ENCODE data around the gene RIMBP2. TPM values are rescaled to one million over a fixed set of nuclear protein-coding genes. Genes with fewer than 3 reads are reported as not detected.

The RIMBP2 gene
- total RNA-seq, 2 donors from 2014 or later, result 0.14 TPM; not detected in 1

DNA sequence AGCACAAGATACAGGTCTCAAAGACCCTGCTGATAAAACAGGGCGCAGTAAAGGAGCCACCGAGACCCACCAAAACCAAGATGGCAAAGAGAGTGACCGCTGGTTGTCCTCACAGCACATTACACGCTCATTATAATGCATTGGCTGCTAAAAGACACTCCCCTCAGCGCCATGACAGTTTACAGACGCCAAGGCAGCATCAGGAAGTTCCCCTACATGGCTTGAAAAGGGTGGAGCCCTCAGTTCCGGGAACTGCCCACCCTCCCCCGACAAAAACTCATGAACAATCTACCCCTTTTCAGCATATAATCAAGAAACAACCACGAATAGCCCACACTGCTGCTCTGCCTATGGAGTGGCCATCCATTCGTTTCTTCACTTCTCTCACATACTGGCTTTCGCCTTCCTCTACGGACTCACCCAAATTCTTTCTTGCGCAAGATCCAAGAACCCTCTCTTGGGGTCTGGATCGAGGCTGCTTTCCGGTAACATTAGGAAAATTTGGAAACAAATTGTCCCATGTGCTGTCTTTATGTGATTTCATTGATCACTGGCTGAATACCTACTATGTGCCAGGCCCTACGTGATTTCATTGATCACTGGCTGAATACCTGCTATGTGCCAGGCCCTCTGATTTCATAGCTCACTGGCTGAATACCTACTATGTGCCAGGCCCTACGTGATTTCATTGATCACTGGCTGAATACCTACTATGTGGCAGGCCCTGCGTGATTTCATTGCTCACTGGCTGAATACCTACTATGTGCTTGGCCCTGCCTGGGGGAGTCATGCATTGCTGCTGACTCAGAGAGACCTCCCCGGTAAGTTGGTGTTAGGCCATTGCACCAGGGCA, 252.1 kb downstream of the RIMBP2 start:
- DNase-seq (no peak), ATAC-seq (replicated peaks in 1 of 2) (no peak)
- H3K9me3 Mint-ChIP-seq, result peaks cover 6% of the 10 kb centered on the region in 2 donors
- H3K27ac Mint-ChIP-seq, result no peak overlapping the region
- no peaks in the 10 kb centered on the region for H3K4me1 Mint-ChIP-seq (ENCODE audit: low read depth)
- peaks cover 0 to 2% of the 10 kb centered on the region in 2 donors for H3K36me3 Mint-ChIP-seq (ENCODE audit: insufficient read depth in 2 of 2)
- no peaks in the 10 kb centered on the region for H3K27me3 Mint-ChIP-seq (ENCODE audit: low read depth)
- no peak overlapping the region for H3K4me3 Mint-ChIP-seq

DNA sequence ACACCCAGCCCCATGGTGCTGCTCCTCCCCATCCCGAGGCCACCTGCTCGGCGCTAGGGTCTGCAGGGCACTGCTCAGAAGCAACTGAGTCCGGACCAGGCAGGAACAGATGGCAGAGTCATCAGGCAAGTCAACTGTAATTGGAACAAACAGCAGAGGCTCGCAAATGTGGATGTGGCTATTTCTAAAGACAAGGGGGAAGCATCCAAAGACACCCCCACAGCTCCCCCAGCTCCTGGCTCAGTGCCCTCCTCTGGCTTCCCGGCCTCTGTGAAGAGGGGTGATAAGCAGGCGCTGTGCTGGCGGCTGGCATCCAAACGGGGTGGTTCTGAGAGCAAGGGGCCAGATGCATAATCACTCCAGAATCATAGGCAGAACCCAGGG, 252.8 kb downstream of the RIMBP2 start:
- Mint-ChIP-seq H3K9me3 (peaks cover 6% of the 10 kb centered on the region in 2 donors), H3K27me3 (ENCODE audit: low read depth) (no peaks in the 10 kb centered on the region), H3K4me3 (no peak overlapping the region), H3K27ac (no peak overlapping the region), H3K4me1 (ENCODE audit: low read depth) (no peaks in the 10 kb centered on the region), H3K36me3 (ENCODE audit: insufficient read depth in 2 of 2) (peaks cover 0 to 2% of the 10 kb centered on the region in 2 donors)
- no peak for DNase-seq
- no peak for ATAC-seq (replicated peaks in 1 of 2)

DNA sequence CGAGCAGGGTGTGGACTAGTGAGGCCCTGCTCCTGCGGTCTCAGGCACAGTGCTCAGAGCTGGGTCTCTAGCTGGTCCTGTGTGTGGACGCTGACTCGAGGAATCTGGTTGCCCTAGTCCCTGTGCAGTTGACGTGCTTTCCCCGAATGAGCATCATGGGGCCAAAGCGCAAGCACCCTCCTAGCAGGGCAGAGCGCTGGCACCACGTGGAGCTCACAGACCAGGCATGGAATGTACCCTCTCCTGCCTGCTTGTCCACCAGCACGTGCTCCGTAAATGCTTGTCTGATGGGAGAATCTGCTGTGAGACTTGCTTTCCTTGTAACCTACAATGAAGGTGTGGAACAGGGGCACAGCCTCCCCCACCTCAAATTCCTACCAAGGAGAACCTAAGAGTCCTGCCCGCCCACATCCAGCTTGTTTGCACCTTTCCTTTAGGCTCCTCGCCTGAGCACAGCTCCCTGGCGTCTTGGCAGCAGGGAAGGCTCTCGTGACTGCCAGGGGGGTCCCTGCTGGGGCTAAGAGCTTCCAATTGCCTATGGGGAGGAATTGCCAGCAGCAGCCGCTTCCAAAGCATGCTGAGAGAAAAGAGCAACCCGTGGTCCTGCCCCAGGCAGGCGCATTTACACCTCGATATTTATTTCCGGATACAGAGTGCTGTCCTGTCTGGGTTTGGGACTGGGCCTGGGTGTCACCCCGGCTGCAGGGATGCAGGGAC, 253.4 kb downstream of the RIMBP2 start:
- H3K9me3 Mint-ChIP-seq, result peaks cover 4 to 6% of the 10 kb centered on the region in 2 donors
- no peaks in the 10 kb centered on the region for H3K4me1 Mint-ChIP-seq (ENCODE audit: low read depth)
- H3K4me3 Mint-ChIP-seq, result no peak overlapping the region
- DNase-seq, result no peak
- ATAC-seq (replicated peaks in 1 of 2), result no peak
- no peaks in the 10 kb centered on the region for H3K27me3 Mint-ChIP-seq (ENCODE audit: low read depth)
- H3K27ac Mint-ChIP-seq, result no peak overlapping the region
- H3K36me3 Mint-ChIP-seq (ENCODE audit: insufficient read depth in 2 of 2), result peaks cover 0 to 2% of the 10 kb centered on the region in 2 donors

DNA sequence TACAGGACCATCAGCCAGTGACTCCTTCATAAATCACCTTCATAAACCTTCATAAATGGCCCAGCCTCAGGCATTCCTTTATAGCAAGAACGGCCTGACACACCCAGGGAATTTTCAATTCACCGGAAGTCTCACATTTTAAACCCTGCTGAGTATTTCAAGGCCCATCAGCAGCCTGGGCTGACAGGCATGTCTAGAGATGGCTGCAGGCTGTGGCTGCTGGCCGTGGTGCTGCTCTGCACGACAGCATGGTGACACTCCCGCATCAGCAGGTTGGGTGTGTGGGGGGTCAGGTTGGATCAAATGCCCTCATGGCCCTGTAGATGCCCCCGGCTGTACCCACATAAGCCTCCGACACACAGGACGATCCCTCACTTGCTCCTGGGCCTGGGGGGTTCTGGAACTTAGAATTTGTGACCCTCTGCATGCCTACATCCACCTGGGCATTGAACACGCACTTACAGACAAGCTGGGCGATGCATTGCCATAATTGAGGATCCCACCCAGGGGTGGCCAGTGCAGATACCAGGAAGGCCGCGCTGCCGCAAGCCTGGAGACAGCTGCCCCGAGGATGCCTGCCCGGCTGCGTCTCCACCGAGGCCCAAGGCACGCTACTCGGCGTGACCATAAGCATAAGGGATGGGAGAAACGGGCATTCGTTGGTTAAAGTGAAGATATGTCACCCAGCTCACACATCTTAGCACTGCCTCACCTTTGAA, 254.1 kb downstream of the RIMBP2 start:
- H3K4me3 Mint-ChIP-seq, result no peak overlapping the region
- H3K27me3 Mint-ChIP-seq (ENCODE audit: low read depth), result no peaks in the 10 kb centered on the region
- DNase-seq (no peak), ATAC-seq (replicated peaks in 1 of 2) (no peak)
- H3K4me1 Mint-ChIP-seq (ENCODE audit: low read depth), result no peaks in the 10 kb centered on the region
- H3K36me3 Mint-ChIP-seq (ENCODE audit: insufficient read depth in 2 of 2), result no peaks in the 10 kb centered on the region
- peaks cover 2% of the 10 kb centered on the region in 2 donors for H3K9me3 Mint-ChIP-seq
- no peak overlapping the region for H3K27ac Mint-ChIP-seq

DNA sequence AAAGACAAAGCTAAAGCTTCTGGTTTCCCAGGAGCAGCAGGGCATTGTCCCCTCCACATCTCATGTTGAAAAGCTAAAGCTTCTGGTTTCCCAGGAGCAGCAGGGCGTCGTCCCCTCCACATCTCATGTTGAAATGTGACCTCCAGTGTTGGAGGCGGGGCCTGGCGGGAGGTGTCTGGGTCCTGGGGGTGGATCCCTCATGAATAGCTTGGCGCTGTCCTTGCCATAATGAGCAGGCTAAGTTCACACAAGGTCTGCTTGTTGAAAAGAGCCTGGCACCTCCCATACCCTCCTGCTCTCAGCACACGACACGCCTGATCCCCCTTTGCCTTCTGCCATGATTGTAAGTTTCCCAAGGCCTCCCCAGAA, 254.7 kb downstream of the RIMBP2 start:
- Mint-ChIP-seq H3K4me1 (ENCODE audit: low read depth) (no peaks in the 10 kb centered on the region), H3K9me3 (peaks cover 2% of the 10 kb centered on the region in 2 donors), H3K27me3 (ENCODE audit: low read depth) (no peaks in the 10 kb centered on the region), H3K4me3 (no peak overlapping the region), H3K36me3 (ENCODE audit: insufficient read depth in 2 of 2) (no peaks in the 10 kb centered on the region), H3K27ac (no peak overlapping the region)
- no peak for ATAC-seq (replicated peaks in 1 of 2)
- DNase-seq, result no peak

DNA sequence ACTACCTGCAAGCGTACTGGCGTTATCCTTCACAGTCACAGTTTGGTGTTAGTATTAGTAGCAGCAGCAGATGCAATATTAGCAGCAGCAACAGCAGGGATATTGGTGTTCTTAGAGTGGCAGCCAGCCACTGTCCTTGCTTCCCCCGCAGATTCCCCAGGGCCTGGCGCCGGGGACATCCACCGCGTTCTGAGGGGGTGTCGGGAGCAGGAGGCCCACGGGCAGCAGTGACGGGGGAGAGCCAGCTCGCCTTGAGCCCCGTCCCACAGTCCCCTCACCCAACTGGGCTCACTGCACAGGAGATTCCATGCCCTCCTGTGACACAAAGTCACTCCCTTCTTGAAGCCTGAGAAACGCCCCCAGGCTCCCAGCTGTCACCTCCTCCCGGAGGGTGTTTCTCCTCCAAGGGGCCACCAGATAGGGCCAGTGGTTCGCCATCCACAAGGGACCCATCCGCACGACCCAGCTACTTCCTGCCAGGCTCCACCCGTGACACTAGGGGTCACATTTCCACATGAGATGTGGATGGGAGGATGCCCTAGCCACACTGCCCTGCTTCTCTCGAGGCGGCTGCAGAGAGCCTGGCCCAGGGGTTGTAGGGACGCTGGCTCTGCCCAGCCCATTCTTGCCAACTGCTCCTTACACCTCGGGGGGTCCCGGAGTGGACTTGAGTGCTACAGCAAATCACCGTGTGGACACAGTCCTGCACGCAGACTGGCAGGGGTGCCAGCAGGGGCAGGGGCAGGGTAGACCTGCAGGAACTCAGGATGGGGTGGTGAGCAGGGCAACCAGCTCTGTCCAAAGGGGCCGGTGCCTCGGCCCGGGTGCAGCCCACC, 255.3 kb downstream of the RIMBP2 start:
- no peaks in the 10 kb centered on the region for H3K36me3 Mint-ChIP-seq (ENCODE audit: insufficient read depth in 2 of 2)
- no peak overlapping the region for H3K4me3 Mint-ChIP-seq
- ATAC-seq (replicated peaks in 1 of 2), result no peak

DNA sequence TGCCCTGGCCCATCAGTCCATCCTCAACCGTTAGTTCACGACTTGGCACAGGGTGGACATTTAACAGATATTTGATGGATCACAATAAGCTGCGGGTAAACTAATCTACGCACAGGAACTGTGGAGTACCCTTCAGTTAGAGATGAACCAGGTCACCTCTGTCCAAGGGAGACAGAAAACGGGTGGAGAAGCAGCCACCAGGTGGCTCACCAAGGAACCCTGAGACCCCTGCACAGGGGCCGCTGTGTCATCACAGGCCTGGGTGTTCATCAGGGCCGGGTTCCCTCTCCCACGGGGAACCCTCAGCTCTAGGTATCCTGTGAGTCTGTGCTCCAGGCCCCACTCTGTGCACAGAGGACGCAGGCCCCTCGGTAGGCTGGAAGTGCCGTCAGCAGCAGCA, 256.2 kb downstream of the RIMBP2 start:
- DNase-seq (no peak), ATAC-seq (replicated peaks in 1 of 2) (no peak)
- H3K4me3 Mint-ChIP-seq, result no peak overlapping the region
- H3K9me3 Mint-ChIP-seq, result peaks cover 0 to 1% of the 10 kb centered on the region in 2 donors
- no peaks in the 10 kb centered on the region for H3K36me3 Mint-ChIP-seq (ENCODE audit: insufficient read depth in 2 of 2)
- H3K4me1 Mint-ChIP-seq (ENCODE audit: low read depth), result no peaks in the 10 kb centered on the region
- no peak overlapping the region for H3K27ac Mint-ChIP-seq
- no peaks in the 10 kb centered on the region for H3K27me3 Mint-ChIP-seq (ENCODE audit: low read depth)

More for the DNA sequence above, 255.3 kb downstream of the RIMBP2 start:
- Mint-ChIP-seq H3K4me1 (ENCODE audit: low read depth) (no peaks in the 10 kb centered on the region), H3K9me3 (peaks cover 0 to 2% of the 10 kb centered on the region in 2 donors), H3K27ac (no peak overlapping the region), H3K27me3 (ENCODE audit: low read depth) (no peaks in the 10 kb centered on the region)
- no peak for DNase-seq

DNA sequence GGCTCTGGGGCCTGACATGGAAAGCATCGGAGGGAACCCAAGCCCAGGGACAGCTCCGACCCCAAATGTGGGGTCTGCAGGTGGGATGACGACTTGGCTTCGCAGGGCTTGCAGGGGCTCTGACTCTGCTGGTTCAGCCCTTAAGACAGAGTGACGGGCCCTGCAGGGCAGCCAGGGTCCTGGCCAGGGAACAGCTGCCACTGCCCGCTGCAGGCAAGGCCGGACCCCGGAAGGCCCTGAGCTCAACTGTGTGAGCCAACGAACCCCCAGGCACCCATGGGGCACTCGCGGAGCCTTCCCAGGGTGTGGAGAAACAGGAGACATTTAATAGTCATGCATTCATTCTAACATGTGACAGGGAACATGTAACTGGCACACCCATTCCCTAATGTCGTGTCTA, 257.8 kb downstream of the RIMBP2 start:
- Mint-ChIP-seq H3K4me3 (no peak overlapping the region), H3K27ac (no peak overlapping the region), H3K27me3 (ENCODE audit: low read depth) (no peaks in the 10 kb centered on the region), H3K36me3 (ENCODE audit: insufficient read depth in 2 of 2) (no peaks in the 10 kb centered on the region), H3K4me1 (ENCODE audit: low read depth) (no peaks in the 10 kb centered on the region), H3K9me3 (no peaks in the 10 kb centered on the region)
- ATAC-seq (replicated peaks in 1 of 2) (no peak), DNase-seq (no peak)

DNA sequence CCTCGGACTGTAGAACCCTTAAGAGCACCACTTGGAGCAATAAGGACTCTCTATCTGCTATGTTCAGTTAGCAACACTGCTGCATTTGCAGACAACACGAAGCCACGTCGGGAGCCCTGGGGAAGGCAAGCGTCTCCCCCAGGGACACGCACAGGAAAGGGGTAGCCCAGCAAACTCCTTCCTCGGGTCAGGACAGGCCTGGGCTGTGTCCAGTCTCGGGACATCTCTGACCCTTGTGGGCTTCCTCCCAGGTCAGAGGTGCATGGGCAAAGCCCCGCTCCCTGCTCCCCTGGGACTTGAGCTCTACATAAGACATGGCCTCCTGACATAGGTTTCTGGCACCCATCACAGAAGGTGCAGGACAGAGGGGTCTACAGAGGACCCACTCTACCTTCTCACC, 258.9 kb downstream of the RIMBP2 start:
- no peak for DNase-seq
- no peaks in the 10 kb centered on the region for H3K36me3 Mint-ChIP-seq (ENCODE audit: insufficient read depth in 2 of 2)
- no peaks in the 10 kb centered on the region for H3K9me3 Mint-ChIP-seq
- H3K27me3 Mint-ChIP-seq (ENCODE audit: low read depth), result no peaks in the 10 kb centered on the region
- ATAC-seq (replicated peaks in 1 of 2), result no peak
- no peaks in the 10 kb centered on the region for H3K4me1 Mint-ChIP-seq (ENCODE audit: low read depth)
- H3K4me3 Mint-ChIP-seq, result no peak overlapping the region
- H3K27ac Mint-ChIP-seq, result no peak overlapping the region

DNA sequence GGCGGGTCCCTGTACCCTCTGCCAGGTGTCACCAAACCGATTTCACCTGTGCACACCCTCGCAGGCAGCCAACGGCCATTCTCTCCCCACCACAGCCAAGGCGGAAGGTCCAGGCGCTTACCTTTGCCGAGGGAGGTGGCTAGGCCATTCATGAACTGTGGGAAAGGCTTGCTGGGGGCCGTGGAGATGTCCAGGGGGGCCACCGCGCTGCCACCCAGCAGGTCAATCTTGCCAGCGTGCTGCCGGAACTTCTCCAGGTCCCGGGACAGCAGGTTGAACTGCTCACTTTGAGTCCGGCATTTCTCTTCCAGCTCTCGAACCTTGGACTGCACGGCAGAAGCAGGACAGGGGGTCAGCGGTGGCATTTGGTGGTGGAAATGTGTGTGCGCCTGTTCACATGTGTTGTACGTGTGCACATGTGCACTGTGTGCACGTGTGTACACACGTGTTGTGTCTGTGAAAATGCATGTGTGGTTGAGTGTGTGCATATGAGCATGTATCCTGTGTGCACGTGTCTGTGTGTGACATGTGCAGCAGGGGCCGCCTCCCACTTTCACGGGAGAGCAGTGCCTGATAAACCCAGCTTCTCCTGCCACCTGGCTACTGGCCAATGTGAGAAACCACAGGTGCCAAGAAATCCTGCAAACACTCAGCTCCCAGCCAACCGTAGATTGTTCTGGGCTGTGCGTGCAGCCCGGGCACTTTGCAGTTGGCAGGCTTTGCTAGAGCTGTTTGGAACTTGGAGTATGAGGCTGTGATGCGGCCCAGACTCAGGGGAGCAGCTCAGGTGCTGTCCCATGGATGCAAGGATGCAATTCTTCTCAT, 259.5 kb downstream of the RIMBP2 start:
- Mint-ChIP-seq H3K36me3 (ENCODE audit: insufficient read depth in 2 of 2) (no peaks in the 10 kb centered on the region), H3K4me3 (no peak overlapping the region), H3K27me3 (ENCODE audit: low read depth) (no peaks in the 10 kb centered on the region), H3K9me3 (no peaks in the 10 kb centered on the region), H3K27ac (no peak overlapping the region), H3K4me1 (ENCODE audit: low read depth) (no peaks in the 10 kb centered on the region)
- no peak for DNase-seq
- no peak for ATAC-seq (replicated peaks in 1 of 2)

DNA sequence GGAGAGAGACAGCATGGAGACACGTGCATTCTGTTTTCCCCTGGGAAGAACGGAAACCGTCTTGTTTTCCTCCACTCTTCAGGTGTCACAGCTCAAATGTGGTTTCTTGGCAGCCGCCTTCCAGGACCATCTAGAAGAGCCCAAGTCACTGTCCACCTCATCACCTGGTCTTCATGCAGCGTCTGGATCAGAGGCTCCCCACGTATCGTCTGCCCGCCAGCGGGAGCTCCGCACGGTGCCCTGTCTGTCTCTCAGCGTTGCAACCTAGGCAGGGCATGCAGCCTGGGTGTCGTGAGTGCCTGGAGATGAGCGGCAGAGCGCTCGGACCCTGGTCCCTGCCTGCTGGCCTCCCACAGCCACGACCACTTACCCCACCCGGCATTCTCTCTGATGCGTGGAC, 260.9 kb downstream of the RIMBP2 start:
- Mint-ChIP-seq H3K4me1 (ENCODE audit: low read depth) (no peaks in the 10 kb centered on the region), H3K4me3 (no peak overlapping the region), H3K27me3 (ENCODE audit: low read depth) (no peaks in the 10 kb centered on the region), H3K27ac (no peak overlapping the region), H3K36me3 (ENCODE audit: insufficient read depth in 2 of 2) (no peaks in the 10 kb centered on the region), H3K9me3 (no peaks in the 10 kb centered on the region)
- no peak for DNase-seq
- ATAC-seq (replicated peaks in 1 of 2), result no peak

DNA sequence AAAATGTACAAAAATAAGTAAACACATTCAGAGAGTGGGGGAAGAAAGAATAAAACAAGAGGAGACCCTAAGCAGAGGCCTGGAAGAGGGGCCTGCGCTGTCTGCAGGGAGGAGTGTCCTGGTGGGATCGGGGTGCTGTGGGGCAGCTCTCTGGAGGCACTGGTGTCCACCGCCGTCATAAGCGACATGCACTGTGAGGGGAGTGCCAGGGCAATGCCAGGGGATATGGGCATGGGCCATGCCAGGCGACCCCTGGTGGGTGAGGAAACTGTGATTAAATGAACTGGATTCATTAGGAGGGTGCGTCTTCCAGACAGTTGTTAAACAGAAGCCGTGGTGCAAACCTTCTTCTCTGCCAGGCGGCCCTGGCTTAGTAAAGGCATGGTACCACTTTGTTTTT, 261.8 kb downstream of the RIMBP2 start:
- H3K27me3 Mint-ChIP-seq (ENCODE audit: low read depth), result no peaks in the 10 kb centered on the region
- H3K27ac Mint-ChIP-seq, result no peak overlapping the region
- H3K36me3 Mint-ChIP-seq (ENCODE audit: insufficient read depth in 2 of 2), result no peaks in the 10 kb centered on the region
- no peak overlapping the region for H3K4me3 Mint-ChIP-seq
- no peak for DNase-seq
- no peak for ATAC-seq (replicated peaks in 1 of 2)
- H3K9me3 Mint-ChIP-seq, result no peaks in the 10 kb centered on the region
- no peaks in the 10 kb centered on the region for H3K4me1 Mint-ChIP-seq (ENCODE audit: low read depth)

Measured in activated T-cell treated with anti-CD3 and anti-CD28 coated beads, Interleukin-2, amount 50 U/mL, for 72 hours (primary cell).